Fibroblast of the aortic adventitia (primary cell): ENCODE results near the gene DNASE2. TPM values are rescaled to one million over a fixed set of nuclear protein-coding genes. Genes with fewer than 3 reads are reported as not detected.
"Not testable (repeated sequence)": the region's sequence is repeated elsewhere in the genome, so short reads cannot be mapped to it uniquely, and the experiment has no call there.

Source experiments
- DNase-seq: peaks from one replicate; pipeline ENCODE4 v3.0.0-alpha.2; 2010; ENCODE audit warnings: low read depth
- H3K4me3 ChIP-seq: 2 replicates; pipeline ENCODE4 v1.5.1; 2011; ENCODE audit warnings: low read depth, mild to moderate bottlenecking, control low read depth, low read length, moderate library complexity
- total RNA-seq: library from RNA; depleted of rRNA; stranded (reverse); fragments of >200 nt; gene quantifications from 2 replicates; pipeline ENCODE4 v1.2.3, GENCODE V29; 2012; ENCODE audit warnings: low replicate concordance
- TF ChIP-seq, protein P1 (sequence below): IDR thresholded peaks from 2 replicates; pipeline ENCODE4 v1.5.1; 2011; ENCODE audit warnings: mild to moderate bottlenecking, low read length, control low read depth, inconsistent platforms; ENCODE audit not compliant: insufficient read depth

DNASE2 gene, protein sequence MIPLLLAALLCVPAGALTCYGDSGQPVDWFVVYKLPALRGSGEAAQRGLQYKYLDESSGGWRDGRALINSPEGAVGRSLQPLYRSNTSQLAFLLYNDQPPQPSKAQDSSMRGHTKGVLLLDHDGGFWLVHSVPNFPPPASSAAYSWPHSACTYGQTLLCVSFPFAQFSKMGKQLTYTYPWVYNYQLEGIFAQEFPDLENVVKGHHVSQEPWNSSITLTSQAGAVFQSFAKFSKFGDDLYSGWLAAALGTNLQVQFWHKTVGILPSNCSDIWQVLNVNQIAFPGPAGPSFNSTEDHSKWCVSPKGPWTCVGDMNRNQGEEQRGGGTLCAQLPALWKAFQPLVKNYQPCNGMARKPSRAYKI
- total RNA-seq, result 22.7 and 23.4 TPM in 2 replicates

DNA sequence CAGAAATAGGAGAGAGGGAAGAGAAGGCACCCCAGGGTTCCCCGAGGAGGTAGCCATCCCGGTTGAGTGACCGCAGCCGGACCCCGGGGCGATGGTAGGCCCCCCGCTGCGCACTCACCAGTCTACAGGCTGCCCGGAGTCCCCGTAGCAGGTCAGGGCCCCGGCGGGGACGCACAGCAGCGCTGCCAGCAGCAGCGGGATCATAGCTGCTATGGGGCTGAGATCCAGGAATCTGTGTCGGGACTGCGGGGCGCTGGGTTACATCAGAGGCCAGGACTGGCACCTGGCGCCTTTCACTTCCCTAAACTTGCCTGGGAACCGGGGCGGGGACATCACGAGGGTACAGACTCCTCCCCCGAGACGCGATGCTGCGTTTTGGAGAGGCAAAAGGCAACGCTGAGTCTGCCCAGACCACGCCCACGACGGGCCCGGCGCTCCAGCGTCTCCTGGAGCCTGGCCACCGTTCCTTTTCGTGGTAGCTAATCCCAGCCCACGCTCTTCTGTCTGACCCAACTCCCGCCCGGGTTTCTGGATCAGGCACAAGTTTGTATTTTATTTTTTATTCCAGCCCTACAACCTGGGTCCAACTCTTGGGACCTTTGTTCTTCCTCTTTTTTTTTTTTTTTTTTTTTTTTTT is at the start of gene DNASE2:
DNASE2 (minus strand) TSS at position 278 of the 637 bp plus-strand sequence; CDS start at position 204, 74 bp downstream.
- H3K4me3 ChIP-seq, result peak within 1 kb of the TSS; percentile 88
- TF ChIP-seq, protein P1, sequence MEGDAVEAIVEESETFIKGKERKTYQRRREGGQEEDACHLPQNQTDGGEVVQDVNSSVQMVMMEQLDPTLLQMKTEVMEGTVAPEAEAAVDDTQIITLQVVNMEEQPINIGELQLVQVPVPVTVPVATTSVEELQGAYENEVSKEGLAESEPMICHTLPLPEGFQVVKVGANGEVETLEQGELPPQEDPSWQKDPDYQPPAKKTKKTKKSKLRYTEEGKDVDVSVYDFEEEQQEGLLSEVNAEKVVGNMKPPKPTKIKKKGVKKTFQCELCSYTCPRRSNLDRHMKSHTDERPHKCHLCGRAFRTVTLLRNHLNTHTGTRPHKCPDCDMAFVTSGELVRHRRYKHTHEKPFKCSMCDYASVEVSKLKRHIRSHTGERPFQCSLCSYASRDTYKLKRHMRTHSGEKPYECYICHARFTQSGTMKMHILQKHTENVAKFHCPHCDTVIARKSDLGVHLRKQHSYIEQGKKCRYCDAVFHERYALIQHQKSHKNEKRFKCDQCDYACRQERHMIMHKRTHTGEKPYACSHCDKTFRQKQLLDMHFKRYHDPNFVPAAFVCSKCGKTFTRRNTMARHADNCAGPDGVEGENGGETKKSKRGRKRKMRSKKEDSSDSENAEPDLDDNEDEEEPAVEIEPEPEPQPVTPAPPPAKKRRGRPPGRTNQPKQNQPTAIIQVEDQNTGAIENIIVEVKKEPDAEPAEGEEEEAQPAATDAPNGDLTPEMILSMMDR, result no peak
- DNase-seq, result peak; percentile 93

DNA sequence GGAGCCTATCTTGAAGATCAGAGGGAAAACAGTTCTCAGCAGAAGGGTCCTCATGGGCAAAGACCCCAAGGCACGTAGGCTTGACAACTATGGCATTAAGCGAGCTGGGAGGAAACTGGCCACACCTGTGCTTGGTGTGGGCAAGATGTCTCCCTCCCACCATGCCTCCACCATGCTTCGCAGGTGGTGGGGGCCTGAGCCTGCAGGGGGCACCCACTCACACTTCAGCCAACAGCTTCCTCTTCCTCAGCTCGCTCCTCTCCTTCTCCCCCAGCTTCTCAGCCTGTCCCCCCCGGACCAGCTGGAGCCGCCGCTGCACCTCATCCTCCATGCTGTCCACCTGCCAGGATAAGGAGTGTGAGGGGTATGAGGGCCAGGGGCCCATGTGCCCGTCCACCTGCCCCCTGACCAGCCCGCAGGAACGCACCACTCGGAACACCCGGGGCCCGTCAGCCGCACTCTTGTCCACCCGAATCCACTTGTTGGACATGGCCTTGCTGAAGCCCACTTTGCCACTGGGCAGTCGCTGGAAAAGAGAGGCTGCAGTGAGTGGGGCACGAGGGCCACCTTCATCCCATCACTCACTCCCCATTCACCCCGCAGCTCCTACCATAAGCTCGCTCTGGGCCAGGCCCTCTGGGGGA is 48.9 kb upstream of the DNASE2 start:
- TF ChIP-seq, protein P1, result no peak
- H3K4me3 ChIP-seq, result no peak overlapping the region
- no peak for DNase-seq

DNA sequence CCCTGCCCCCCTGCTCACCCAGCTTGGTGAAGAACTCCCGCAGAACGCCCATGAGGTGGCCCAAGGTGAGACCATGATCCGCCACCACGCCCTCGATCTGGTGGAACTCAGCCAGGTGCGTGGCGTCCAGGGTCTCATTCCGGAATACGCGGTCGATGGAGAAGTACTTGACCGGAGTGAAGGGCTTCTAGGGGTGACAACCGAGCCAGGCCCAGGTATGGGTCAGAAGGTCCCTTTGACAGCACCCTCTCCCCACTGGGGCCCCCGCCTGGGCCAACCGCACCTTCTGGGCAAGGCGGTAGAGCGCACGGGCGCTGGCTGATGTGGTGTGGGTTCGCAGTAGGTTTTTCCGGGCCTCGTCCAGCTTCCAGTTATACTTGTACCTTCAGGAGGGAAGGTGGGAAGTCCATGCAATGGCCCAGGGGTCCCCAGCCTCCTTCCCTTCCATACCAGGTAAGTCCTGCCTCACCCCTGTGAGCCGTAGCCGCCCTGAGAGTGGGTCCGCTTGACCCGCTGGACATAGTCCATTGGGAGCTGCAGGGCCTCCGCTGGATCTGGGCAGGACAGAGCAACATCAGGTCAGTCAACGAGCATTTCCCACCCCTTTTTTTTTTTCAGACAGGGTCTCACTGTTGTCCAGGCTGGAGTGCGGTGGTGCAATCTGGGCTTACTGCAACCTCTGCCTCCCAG is 43.5 kb upstream of the DNASE2 start:
- TF ChIP-seq, protein P1, result no peak
- DNase-seq, result no peak
- H3K4me3 ChIP-seq, result no peak overlapping the region

DNA sequence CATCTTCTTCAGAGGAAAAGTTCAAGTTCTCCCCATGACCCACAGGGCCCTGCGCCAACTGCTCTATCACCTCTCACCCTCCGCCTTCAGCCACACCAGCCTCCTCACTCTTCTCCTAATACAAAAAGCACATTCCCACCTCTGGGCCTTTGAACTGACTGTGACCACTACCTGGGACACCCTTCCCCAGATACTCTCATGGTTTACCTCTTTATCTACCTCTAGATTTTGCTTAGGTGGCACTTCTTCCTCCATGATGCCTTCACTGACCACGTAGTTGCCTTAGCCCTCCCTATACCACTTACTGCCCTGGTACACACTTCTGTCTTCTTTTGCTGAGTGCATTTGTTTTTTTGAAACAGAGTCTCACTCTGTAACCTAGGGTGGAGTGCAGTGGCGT is 41.7 kb upstream of the DNASE2 start:
- no peak overlapping the region for H3K4me3 ChIP-seq
- TF ChIP-seq, protein P1, result no peak
- DNase-seq, result no peak

DNA sequence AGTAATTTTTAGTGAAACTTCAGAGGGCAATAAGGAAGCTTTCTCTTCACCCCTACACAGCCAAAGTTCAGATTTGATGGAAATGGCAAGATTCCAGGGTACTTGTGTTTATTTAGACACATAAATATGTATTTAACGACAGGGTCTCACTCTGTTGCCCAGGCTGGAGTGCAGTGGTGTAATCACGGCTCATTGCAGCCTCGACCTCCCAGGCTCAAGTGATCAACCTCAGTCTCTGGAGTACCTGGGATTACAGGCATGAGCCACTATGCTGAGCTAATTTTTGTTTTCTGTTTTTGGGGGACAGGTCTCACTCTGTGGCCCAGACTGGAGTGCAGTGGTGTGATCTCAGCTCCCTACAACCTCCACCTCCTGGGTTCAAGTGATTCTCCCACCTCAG is 39.8 kb upstream of the DNASE2 start:
- H3K4me3 ChIP-seq, result no peak overlapping the region
- TF ChIP-seq, protein P1, result no peak

DNA sequence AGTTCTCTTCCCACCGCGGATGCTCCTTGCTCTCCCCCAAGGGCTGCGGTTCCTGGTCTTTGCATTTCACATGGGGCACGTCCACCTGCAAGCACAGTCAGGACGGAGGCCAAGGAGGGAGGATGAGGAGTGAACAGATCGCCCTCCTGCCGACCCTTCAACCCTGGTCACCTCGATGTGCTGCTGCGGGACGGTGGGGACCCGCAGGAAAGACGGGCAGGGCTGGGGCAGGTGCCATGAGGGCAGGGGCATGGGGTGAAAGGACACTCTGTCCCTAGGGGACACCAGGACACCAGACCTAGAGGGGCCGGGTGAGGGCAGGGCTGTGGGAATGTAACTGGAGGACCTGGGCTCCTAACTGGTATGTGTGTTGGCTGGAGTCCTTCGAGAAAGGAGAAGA is 37.0 kb upstream of the DNASE2 start:
- H3K4me3 ChIP-seq, result no peak overlapping the region
- DNase-seq, result no peak
- TF ChIP-seq, protein P1, result no peak

More for the DNA sequence above, 39.8 kb upstream of the DNASE2 start:
- DNase-seq, result no peak

DNA sequence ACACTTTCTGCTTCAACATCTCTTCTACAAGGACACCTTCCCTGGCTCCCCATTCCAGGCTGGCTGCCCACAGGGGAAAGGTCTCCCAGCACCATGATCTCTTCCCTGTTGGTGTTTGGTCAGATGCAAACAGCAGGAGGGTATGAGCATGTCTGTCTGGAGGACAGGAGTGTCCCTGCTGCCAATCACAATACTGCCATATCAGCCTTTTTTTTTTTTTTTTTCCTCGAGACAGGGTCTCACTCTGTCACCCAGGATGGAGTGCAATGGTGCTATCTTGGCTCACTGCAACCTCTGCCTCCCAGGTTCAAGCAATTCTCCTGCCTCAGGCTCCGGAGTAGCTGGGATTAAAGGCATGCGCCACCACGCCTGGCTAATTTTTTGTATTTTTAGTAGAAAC is 34.6 kb upstream of the DNASE2 start:
- DNase-seq, H3K4me3 ChIP-seq: not testable (repeated sequence)
